ENCODE results near the gene KCNG4. TPM values are rescaled to one million over a fixed set of nuclear protein-coding genes. Genes with fewer than 3 reads are reported as not detected.

KCNG4 gene
- total and polyA plus RNA-seq, 4 donors = not detected

DNA sequence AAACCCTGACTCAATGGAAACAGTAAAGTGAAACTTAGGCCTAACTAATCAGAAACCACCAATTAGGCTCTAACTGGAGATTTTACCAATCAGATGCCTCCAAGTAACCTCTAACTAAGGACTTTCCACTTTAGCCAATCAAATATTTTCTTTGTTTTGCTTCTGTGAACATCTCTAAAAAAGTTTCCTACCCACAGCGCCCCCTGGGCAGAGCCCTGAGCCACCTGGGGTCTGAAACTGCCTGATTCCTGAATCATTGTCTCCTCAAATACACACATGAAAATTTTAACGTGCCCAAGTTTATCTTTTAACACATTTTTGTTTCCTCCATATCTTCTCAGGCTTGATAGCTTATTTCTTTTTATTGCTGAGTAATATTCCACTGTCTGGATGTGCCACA is 29.8 kb downstream of the KCNG4 start:
- Histone ChIP-seq H3K4me3 (ENCODE audit: low read depth in 1 of 3, low read length in 3 of 3) (no peak overlapping the region), H3K36me3 (ENCODE audit: control insufficient read depth in 4 of 4, insufficient read depth in 3 of 4, low read depth in 1 of 4, low read length in 3 of 4) (no peaks in the 10 kb centered on the region), H3K27ac (ENCODE audit: low read depth in 1 of 2, low read length in 2 of 2) (no peak overlapping the region), H3K4me1 (ENCODE audit: control insufficient read depth in 4 of 4, insufficient read depth in 4 of 4, low read length in 3 of 4) (no peaks in the 10 kb centered on the region), H3K9ac (ENCODE audit: low read depth in 1 of 2, low read length in 2 of 2) (no peak overlapping the region), H3K9me3 (ENCODE audit: control insufficient read depth in 4 of 4, low read length in 3 of 4) (no peaks in the 10 kb centered on the region), H3K27me3 (ENCODE audit: control insufficient read depth in 4 of 4, insufficient read depth in 4 of 4, low read length in 3 of 4) (no peaks in the 10 kb centered on the region)
- DNase-seq (ENCODE audit: low spot score) = no peak
- WGBS = 75% methylated on average over 2 of the region's 2 CpGs
- TF ChIP-seq HNF4G (IDR thresholded peaks at IDR 0.05) = no peak
- TF ChIP-seq, protein P1, sequence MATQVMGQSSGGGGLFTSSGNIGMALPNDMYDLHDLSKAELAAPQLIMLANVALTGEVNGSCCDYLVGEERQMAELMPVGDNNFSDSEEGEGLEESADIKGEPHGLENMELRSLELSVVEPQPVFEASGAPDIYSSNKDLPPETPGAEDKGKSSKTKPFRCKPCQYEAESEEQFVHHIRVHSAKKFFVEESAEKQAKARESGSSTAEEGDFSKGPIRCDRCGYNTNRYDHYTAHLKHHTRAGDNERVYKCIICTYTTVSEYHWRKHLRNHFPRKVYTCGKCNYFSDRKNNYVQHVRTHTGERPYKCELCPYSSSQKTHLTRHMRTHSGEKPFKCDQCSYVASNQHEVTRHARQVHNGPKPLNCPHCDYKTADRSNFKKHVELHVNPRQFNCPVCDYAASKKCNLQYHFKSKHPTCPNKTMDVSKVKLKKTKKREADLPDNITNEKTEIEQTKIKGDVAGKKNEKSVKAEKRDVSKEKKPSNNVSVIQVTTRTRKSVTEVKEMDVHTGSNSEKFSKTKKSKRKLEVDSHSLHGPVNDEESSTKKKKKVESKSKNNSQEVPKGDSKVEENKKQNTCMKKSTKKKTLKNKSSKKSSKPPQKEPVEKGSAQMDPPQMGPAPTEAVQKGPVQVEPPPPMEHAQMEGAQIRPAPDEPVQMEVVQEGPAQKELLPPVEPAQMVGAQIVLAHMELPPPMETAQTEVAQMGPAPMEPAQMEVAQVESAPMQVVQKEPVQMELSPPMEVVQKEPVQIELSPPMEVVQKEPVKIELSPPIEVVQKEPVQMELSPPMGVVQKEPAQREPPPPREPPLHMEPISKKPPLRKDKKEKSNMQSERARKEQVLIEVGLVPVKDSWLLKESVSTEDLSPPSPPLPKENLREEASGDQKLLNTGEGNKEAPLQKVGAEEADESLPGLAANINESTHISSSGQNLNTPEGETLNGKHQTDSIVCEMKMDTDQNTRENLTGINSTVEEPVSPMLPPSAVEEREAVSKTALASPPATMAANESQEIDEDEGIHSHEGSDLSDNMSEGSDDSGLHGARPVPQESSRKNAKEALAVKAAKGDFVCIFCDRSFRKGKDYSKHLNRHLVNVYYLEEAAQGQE (IDR thresholded peaks at IDR 0.05) = no peak
- no peak for TF ChIP-seq SP1 (IDR thresholded peaks at IDR 0.05)
- TF ChIP-seq, protein P2, sequence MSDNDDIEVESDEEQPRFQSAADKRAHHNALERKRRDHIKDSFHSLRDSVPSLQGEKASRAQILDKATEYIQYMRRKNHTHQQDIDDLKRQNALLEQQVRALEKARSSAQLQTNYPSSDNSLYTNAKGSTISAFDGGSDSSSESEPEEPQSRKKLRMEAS (IDR thresholded peaks at IDR 0.05) = no peak
- TF ChIP-seq FOXA1 (IDR thresholded peaks at IDR 0.05) = no peak
- TF ChIP-seq NR2F2 (IDR thresholded peaks at IDR 0.05) = no peak
- TF ChIP-seq HNF4A (conservative IDR thresholded peaks at IDR 0.05) = no peak
- TF ChIP-seq JUND (IDR thresholded peaks at IDR 0.05) = no peak
- no peak for TF ChIP-seq RXRA (IDR thresholded peaks at IDR 0.05)
- no peak for TF ChIP-seq YY1 (IDR thresholded peaks at IDR 0.05)
- no peak for TF ChIP-seq RAD21 (IDR thresholded peaks at IDR 0.05)
- TF ChIP-seq FOXA2 (IDR thresholded peaks at IDR 0.05) = no peak
- TF ChIP-seq, protein P3, sequence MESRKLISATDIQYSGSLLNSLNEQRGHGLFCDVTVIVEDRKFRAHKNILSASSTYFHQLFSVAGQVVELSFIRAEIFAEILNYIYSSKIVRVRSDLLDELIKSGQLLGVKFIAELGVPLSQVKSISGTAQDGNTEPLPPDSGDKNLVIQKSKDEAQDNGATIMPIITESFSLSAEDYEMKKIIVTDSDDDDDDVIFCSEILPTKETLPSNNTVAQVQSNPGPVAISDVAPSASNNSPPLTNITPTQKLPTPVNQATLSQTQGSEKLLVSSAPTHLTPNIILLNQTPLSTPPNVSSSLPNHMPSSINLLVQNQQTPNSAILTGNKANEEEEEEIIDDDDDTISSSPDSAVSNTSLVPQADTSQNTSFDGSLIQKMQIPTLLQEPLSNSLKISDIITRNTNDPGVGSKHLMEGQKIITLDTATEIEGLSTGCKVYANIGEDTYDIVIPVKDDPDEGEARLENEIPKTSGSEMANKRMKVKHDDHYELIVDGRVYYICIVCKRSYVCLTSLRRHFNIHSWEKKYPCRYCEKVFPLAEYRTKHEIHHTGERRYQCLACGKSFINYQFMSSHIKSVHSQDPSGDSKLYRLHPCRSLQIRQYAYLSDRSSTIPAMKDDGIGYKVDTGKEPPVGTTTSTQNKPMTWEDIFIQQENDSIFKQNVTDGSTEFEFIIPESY (IDR thresholded peaks at IDR 0.05) = no peak
- no peak for TF ChIP-seq TAF1 (conservative IDR thresholded peaks at IDR 0.05)
- no peak for TF ChIP-seq EGR1 (IDR thresholded peaks at IDR 0.05; ENCODE audit: low read depth in 2 of 2)

DNA sequence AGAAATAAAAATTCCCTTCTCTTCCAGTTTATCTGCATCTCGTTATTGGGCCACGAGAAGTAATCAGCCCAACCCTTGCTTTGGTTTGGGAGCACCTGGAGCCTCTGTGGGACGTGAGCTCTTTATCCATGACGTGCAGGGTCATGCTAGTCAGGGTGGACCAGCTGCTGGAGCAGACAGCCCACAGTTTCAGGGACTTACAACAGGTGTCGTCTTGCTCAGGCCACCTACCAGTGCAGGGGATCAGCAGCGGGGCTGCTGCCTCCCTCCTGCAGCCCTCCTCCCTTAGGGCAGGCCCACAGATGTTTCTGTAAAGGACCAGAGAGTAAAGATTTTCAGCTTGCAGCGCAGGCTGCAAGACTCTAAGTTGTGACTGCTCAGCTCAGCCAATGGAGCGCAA is 31.9 kb downstream of the KCNG4 start:
- Histone ChIP-seq H3K27me3 (ENCODE audit: control insufficient read depth in 4 of 4, insufficient read depth in 4 of 4, low read length in 3 of 4) (no peaks in the 10 kb centered on the region), H3K4me1 (ENCODE audit: control insufficient read depth in 4 of 4, insufficient read depth in 4 of 4, low read length in 3 of 4) (no peaks in the 10 kb centered on the region), H3K9me3 (ENCODE audit: control insufficient read depth in 4 of 4, low read length in 3 of 4) (no peaks in the 10 kb centered on the region), H3K4me3 (ENCODE audit: low read depth in 1 of 3, low read length in 3 of 3) (no peak overlapping the region), H3K27ac (ENCODE audit: low read depth in 1 of 2, low read length in 2 of 2) (no peak overlapping the region), H3K9ac (ENCODE audit: low read depth in 1 of 2, low read length in 2 of 2) (no peak overlapping the region), H3K36me3 (ENCODE audit: control insufficient read depth in 4 of 4, insufficient read depth in 3 of 4, low read depth in 1 of 4, low read length in 3 of 4) (no peaks in the 10 kb centered on the region)
- no peak for DNase-seq (ENCODE audit: low spot score)
- TF ChIP-seq TAF1 (conservative IDR thresholded peaks at IDR 0.05) = no peak
- TF ChIP-seq RAD21 (IDR thresholded peaks at IDR 0.05) = no peak
- TF ChIP-seq, protein P4, sequence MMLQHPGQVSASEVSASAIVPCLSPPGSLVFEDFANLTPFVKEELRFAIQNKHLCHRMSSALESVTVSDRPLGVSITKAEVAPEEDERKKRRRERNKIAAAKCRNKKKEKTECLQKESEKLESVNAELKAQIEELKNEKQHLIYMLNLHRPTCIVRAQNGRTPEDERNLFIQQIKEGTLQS (IDR thresholded peaks at IDR 0.05) = no peak
- TF ChIP-seq SP1 (IDR thresholded peaks at IDR 0.05) = no peak
- TF ChIP-seq, protein P1 (IDR thresholded peaks at IDR 0.05) = no peak
- TF ChIP-seq, protein P2 (IDR thresholded peaks at IDR 0.05) = no peak
- TF ChIP-seq YY1 (IDR thresholded peaks at IDR 0.05) = no peak
- TF ChIP-seq RXRA (IDR thresholded peaks at IDR 0.05) = no peak
- no peak for TF ChIP-seq FOXA1 (IDR thresholded peaks at IDR 0.05)
- no peak for TF ChIP-seq NR2F2 (IDR thresholded peaks at IDR 0.05)
- TF ChIP-seq FOXA2 (IDR thresholded peaks at IDR 0.05) = no peak
- TF ChIP-seq, protein P3 (IDR thresholded peaks at IDR 0.05) = no peak
- no peak for TF ChIP-seq JUND (IDR thresholded peaks at IDR 0.05)
- TF ChIP-seq HNF4G (IDR thresholded peaks at IDR 0.05) = no peak
- no peak for TF ChIP-seq GABPA (IDR thresholded peaks at IDR 0.05 in 1 of 2, conservative IDR thresholded peaks at IDR 0.05 in 1 of 2)
- no peak for TF ChIP-seq HNF4A (conservative IDR thresholded peaks at IDR 0.05)
- no peak for TF ChIP-seq EGR1 (IDR thresholded peaks at IDR 0.05; ENCODE audit: low read depth in 2 of 2)
- 80% methylated on average over 8 of the region's 8 CpGs for WGBS

All from liver (tissue), 9 donors.